ENCODE data around the gene EVC.

EVC gene

GRCh38 chr4:5752376-5753184 lies 41.6 kb downstream of the EVC start:
- Histone ChIP-seq H3K36me3 (peaks cover 0 to 30% (median 4%) of the 10 kb centered on the region in 11 experiments; a peak in 9 of 22 replicates), H3K4me1 (peaks cover 0 to 13% (median 8%) of the 10 kb centered on the region in 10 experiments; a peak in 10 of 20 replicates), H3K9ac (no peak overlapping the region), H4K20me1 (peaks cover 0 to 16% (median 0%) of the 10 kb centered on the region in 11 experiments; a peak in 1 of 22 replicates), H3K4me2 (no peak overlapping the region; a peak in 1 of 22 replicates), H3K9me3 (replicated peaks in 1 of 11) (no peaks in the 10 kb centered on the region), H3K4me3 (no peak overlapping the region), H3K27me3 (no peaks in the 10 kb centered on the region), H3K27ac (no peak overlapping the region)
- TF ChIP-seq Cebpa-rat (IDR thresholded peaks at IDR 0.05) = no peak

GRCh38 chr4:5753366-5753765 lies 42.4 kb downstream of the EVC start:
- peak overlapping the region in 4 of 11 experiments; percentile 1 to 49 (median 32); a peak in 4 of 22 replicates for H3K4me2 ChIP-seq
- peaks cover 0 to 30% (median 4%) of the 10 kb centered on the region in 11 experiments; a peak in 7 of 22 replicates for H3K36me3 ChIP-seq
- no peak for TF ChIP-seq Cebpa-rat (IDR thresholded peaks at IDR 0.05)
- no peak overlapping the region for H3K27ac ChIP-seq
- H3K4me1 ChIP-seq = peaks cover 0 to 18% (median 8%) of the 10 kb centered on the region in 10 experiments; a peak in 10 of 20 replicates
- peaks cover 0 to 16% (median 0%) of the 10 kb centered on the region in 11 experiments; a peak in 1 of 22 replicates for H4K20me1 ChIP-seq
- H3K27me3 ChIP-seq = no peaks in the 10 kb centered on the region
- no peak overlapping the region for H3K4me3 ChIP-seq
- no peak overlapping the region for H3K9ac ChIP-seq
- H3K9me3 ChIP-seq (replicated peaks in 1 of 11) = no peaks in the 10 kb centered on the region

- no peak overlapping the region for H3K4me3 ChIP-seq
- no peak for TF ChIP-seq Cebpa-rat (IDR thresholded peaks at IDR 0.05)
- peak overlapping the region in 3 of 11 experiments; percentile 1 to 10 (median 4); a peak in 1 of 22 replicates for H3K27ac ChIP-seq
- no peak overlapping the region for H3K9ac ChIP-seq
- H3K4me1 ChIP-seq = peaks cover 0 to 24% (median 8%) of the 10 kb centered on the region in 10 experiments; a peak in 10 of 20 replicates
- no peaks in the 10 kb centered on the region for H3K27me3 ChIP-seq
- peaks cover 0 to 27% (median 4%) of the 10 kb centered on the region in 11 experiments; a peak in 7 of 22 replicates for H3K36me3 ChIP-seq
- H4K20me1 ChIP-seq = peaks cover 0 to 16% (median 0%) of the 10 kb centered on the region in 11 experiments; a peak in 1 of 22 replicates
- peak overlapping the region in 4 of 11 experiments; percentile 1 to 49 (median 32); a peak in 4 of 22 replicates for H3K4me2 ChIP-seq
- no peaks in the 10 kb centered on the region for H3K9me3 ChIP-seq (replicated peaks in 1 of 11)
Observed at GRCh38 chr4:5753766-5754528, 42.9 kb downstream of the EVC start.

- Histone ChIP-seq H3K4me1 (peaks cover 0 to 29% (median 8%) of the 10 kb centered on the region in 10 experiments; a peak in 10 of 20 replicates), H3K36me3 (peaks cover 0 to 21% (median 4%) of the 10 kb centered on the region in 11 experiments; a peak in 7 of 22 replicates), H3K9ac (no peak overlapping the region), H3K9me3 (replicated peaks in 1 of 11) (no peaks in the 10 kb centered on the region), H3K4me3 (no peak overlapping the region), H3K27ac (0 out of 22 replicates have a peak overlapping the region, but pooled peaks of 1 of the 11 experiments have one; percentile 1), H3K27me3 (no peaks in the 10 kb centered on the region), H3K4me2 (no peak overlapping the region), H4K20me1 (peaks cover 0 to 16% (median 0%) of the 10 kb centered on the region in 11 experiments; a peak in 1 of 22 replicates)
- TF ChIP-seq Cebpa-rat (IDR thresholded peaks at IDR 0.05) = no peak
Observed at GRCh38 chr4:5754529-5754881, 43.5 kb downstream of the EVC start.

GRCh38 chr4:5755161-5755560 lies 44.2 kb downstream of the EVC start:
- H3K9me3 ChIP-seq (replicated peaks in 1 of 11) = no peaks in the 10 kb centered on the region
- peaks cover 0 to 16% (median 0%) of the 10 kb centered on the region in 11 experiments; a peak in 1 of 22 replicates for H4K20me1 ChIP-seq
- TF ChIP-seq Cebpa-rat (IDR thresholded peaks at IDR 0.05) = no peak
- peaks cover 0 to 29% (median 8%) of the 10 kb centered on the region in 10 experiments; a peak in 10 of 20 replicates for H3K4me1 ChIP-seq
- no peak overlapping the region for H3K27ac ChIP-seq
- no peak overlapping the region for H3K9ac ChIP-seq
- H3K36me3 ChIP-seq = peaks cover 0 to 19% (median 4%) of the 10 kb centered on the region in 11 experiments; a peak in 6 of 22 replicates
- H3K27me3 ChIP-seq = no peaks in the 10 kb centered on the region
- H3K4me3 ChIP-seq = no peak overlapping the region
- no peak overlapping the region for H3K4me2 ChIP-seq

- no peak overlapping the region for H3K4me3 ChIP-seq
- peaks cover 0 to 16% (median 0%) of the 10 kb centered on the region in 11 experiments; a peak in 1 of 22 replicates for H4K20me1 ChIP-seq
- no peaks in the 10 kb centered on the region for H3K9me3 ChIP-seq (replicated peaks in 1 of 11)
- no peak overlapping the region for H3K9ac ChIP-seq
- H3K4me2 ChIP-seq = no peak overlapping the region
- no peak overlapping the region for H3K27ac ChIP-seq
- TF ChIP-seq Cebpa-rat (IDR thresholded peaks at IDR 0.05) = no peak
- H3K36me3 ChIP-seq = peaks cover 0 to 19% (median 4%) of the 10 kb centered on the region in 11 experiments; a peak in 6 of 22 replicates
- no peaks in the 10 kb centered on the region for H3K27me3 ChIP-seq
- peaks cover 0 to 29% (median 8%) of the 10 kb centered on the region in 10 experiments; a peak in 10 of 20 replicates for H3K4me1 ChIP-seq
Observed at GRCh38 chr4:5755679-5756078, 44.7 kb downstream of the EVC start.

GRCh38 chr4:5756271-5756670 lies 45.3 kb downstream of the EVC start:
- Histone ChIP-seq H3K27me3 (no peaks in the 10 kb centered on the region), H3K9me3 (replicated peaks in 1 of 11) (no peaks in the 10 kb centered on the region), H3K9ac (no peak overlapping the region), H3K4me2 (no peak overlapping the region), H3K4me1 (peaks cover 0 to 29% (median 8%) of the 10 kb centered on the region in 10 experiments; a peak in 10 of 20 replicates), H3K36me3 (peaks cover 0 to 19% (median 4%) of the 10 kb centered on the region in 11 experiments; a peak in 6 of 22 replicates), H4K20me1 (peaks cover 0 to 16% (median 0%) of the 10 kb centered on the region in 11 experiments; a peak in 1 of 22 replicates), H3K4me3 (no peak overlapping the region), H3K27ac (no peak overlapping the region)
- TF ChIP-seq Cebpa-rat (IDR thresholded peaks at IDR 0.05) = no peak

- Histone ChIP-seq H3K4me1 (peaks cover 0 to 29% (median 8%) of the 10 kb centered on the region in 10 experiments; a peak in 10 of 20 replicates), H3K4me2 (no peak overlapping the region), H3K27ac (no peak overlapping the region), H3K4me3 (no peak overlapping the region), H3K9me3 (replicated peaks in 1 of 11) (no peaks in the 10 kb centered on the region), H3K36me3 (peaks cover 0 to 19% (median 4%) of the 10 kb centered on the region in 11 experiments; a peak in 6 of 22 replicates), H4K20me1 (peaks cover 0 to 12% (median 0%) of the 10 kb centered on the region in 11 experiments; a peak in 1 of 22 replicates), H3K9ac (no peak overlapping the region), H3K27me3 (no peaks in the 10 kb centered on the region)
- no peak for TF ChIP-seq Cebpa-rat (IDR thresholded peaks at IDR 0.05)
Observed at GRCh38 chr4:5757091-5757490, 46.1 kb downstream of the EVC start.
